Measurements from ENCODE around the gene SLC6A3.

Gene SLC6A3

GRCh38 chr5:1347571-1347970 is 97.7 kb downstream of the SLC6A3 start:
- no peak for DNase-seq (ENCODE audit: low read depth)

- no peak for DNase-seq (ENCODE audit: low read depth)
Observed at GRCh38 chr5:1346627-1347440, 98.4 kb downstream of the SLC6A3 start.

GRCh38 chr5:1345876-1346626 is 99.2 kb downstream of the SLC6A3 start:
- DNase-seq (ENCODE audit: low read depth), result no peak

- DNase-seq (ENCODE audit: low read depth), result peak; percentile 83
Observed at GRCh38 chr5:1344975-1345838, 100.0 kb downstream of the SLC6A3 start, which contains the start of gene CLPTM1L. Gene CLPTM1L, minus strand, starts transcription at chr5:1345099. Its CDS starts 258 bp downstream, at chr5:1344841.

GRCh38 chr5:1343931-1344901 is 101.0 kb downstream of the SLC6A3 start:
- no peak for DNase-seq (ENCODE audit: low read depth)

- DNase-seq (ENCODE audit: low read depth), result no peak
Observed at GRCh38 chr5:1343315-1343751, 101.9 kb downstream of the SLC6A3 start.
